Transverse colon (tissue), 4 donors: ENCODE data around the gene TCF7L2.

Source experiments
- EP300 ChIP-seq: sonication (generic); formaldehyde crosslinking; IDR thresholded peaks from one replicate; pipeline ENCODE4 v1.6.1; 2017; ENCODE audit warnings: antibody characterized with exemption, low read depth
- POLR2AphosphoS5 ChIP-seq, 3 donors: sonication (generic); formaldehyde crosslinking; IDR thresholded peaks; one replicate each; pipeline ENCODE4 v1.6.1; 2016; ENCODE audit warnings: antibody characterized with exemption in 3 of 3
- TF ChIP-seq, protein P1 (sequence below), 5 experiments: fragments of 200-600 bp in 3 of 5; fragments of 450-650 bp in 2 of 5; sonication (generic) in 3 of 5; IDR thresholded peaks; 1 replicate in 2 of 5; 2 replicates in 3 of 5; pipeline ENCODE4 v1.5.1; 2016 to 2017; ENCODE audit warnings: antibody characterized with exemption in 5 of 5, inconsistent platforms in 3 of 5, mild to moderate bottlenecking in 2 of 5, moderate library complexity in 1 of 5

GRCh38 chr10:113047605-113047962, 97.5 kb downstream of the TCF7L2 start:
- TF ChIP-seq, protein P1, sequence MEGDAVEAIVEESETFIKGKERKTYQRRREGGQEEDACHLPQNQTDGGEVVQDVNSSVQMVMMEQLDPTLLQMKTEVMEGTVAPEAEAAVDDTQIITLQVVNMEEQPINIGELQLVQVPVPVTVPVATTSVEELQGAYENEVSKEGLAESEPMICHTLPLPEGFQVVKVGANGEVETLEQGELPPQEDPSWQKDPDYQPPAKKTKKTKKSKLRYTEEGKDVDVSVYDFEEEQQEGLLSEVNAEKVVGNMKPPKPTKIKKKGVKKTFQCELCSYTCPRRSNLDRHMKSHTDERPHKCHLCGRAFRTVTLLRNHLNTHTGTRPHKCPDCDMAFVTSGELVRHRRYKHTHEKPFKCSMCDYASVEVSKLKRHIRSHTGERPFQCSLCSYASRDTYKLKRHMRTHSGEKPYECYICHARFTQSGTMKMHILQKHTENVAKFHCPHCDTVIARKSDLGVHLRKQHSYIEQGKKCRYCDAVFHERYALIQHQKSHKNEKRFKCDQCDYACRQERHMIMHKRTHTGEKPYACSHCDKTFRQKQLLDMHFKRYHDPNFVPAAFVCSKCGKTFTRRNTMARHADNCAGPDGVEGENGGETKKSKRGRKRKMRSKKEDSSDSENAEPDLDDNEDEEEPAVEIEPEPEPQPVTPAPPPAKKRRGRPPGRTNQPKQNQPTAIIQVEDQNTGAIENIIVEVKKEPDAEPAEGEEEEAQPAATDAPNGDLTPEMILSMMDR (IDR thresholded peaks at IDR 0.05) = no peak
- TF ChIP-seq EP300 (no peak), POLR2AphosphoS5 (IDR thresholded peaks at IDR 0.05) (no peak)
